Stomach (tissue), 4 donors: ENCODE data around the gene ARHGAP25.

Source experiments
- EP300 ChIP-seq: sonication (generic); formaldehyde crosslinking; IDR thresholded peaks from one replicate; pipeline ENCODE4 v1.6.1; 2017; ENCODE audit warnings: antibody characterized with exemption
- POLR2A ChIP-seq, 4 donors: fragments of 450-650 bp; IDR thresholded peaks; one replicate each; pipeline ENCODE4 v1.6.1; 2016; ENCODE audit warnings: antibody characterized with exemption in 4 of 4, control low read depth in 2 of 4, mild to moderate bottlenecking in 1 of 4, moderate library complexity in 1 of 4
- POLR2AphosphoS5 ChIP-seq, 3 donors: sonication (generic); formaldehyde crosslinking; IDR thresholded peaks; one replicate each; pipeline ENCODE4 v1.6.1; 2016; ENCODE audit warnings: antibody characterized with exemption in 3 of 3
- TF ChIP-seq, protein P1 (sequence below), 7 experiments: fragments of 450-650 bp in 4 of 7; fragments of 200-600 bp in 3 of 7; sonication (generic) in 3 of 7; IDR thresholded peaks; one replicate each; pipeline ENCODE4 v1.5.1; 2016 to 2019; ENCODE audit warnings: antibody characterized with exemption in 7 of 7, control low read depth in 2 of 7, mild to moderate bottlenecking in 1 of 7

- no peak for TF ChIP-seq POLR2AphosphoS5 (IDR thresholded peaks at IDR 0.05)
- TF ChIP-seq POLR2A (IDR thresholded peaks at IDR 0.05) = no peak
- TF ChIP-seq, protein P1, sequence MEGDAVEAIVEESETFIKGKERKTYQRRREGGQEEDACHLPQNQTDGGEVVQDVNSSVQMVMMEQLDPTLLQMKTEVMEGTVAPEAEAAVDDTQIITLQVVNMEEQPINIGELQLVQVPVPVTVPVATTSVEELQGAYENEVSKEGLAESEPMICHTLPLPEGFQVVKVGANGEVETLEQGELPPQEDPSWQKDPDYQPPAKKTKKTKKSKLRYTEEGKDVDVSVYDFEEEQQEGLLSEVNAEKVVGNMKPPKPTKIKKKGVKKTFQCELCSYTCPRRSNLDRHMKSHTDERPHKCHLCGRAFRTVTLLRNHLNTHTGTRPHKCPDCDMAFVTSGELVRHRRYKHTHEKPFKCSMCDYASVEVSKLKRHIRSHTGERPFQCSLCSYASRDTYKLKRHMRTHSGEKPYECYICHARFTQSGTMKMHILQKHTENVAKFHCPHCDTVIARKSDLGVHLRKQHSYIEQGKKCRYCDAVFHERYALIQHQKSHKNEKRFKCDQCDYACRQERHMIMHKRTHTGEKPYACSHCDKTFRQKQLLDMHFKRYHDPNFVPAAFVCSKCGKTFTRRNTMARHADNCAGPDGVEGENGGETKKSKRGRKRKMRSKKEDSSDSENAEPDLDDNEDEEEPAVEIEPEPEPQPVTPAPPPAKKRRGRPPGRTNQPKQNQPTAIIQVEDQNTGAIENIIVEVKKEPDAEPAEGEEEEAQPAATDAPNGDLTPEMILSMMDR (IDR thresholded peaks at IDR 0.05) = no peak
- no peak for TF ChIP-seq EP300
Measured at GRCh38 chr2:68862889-68863288, 128.3 kb downstream of the ARHGAP25 start.
